ENCODE measurements around the gene RAD18.

DNA sequence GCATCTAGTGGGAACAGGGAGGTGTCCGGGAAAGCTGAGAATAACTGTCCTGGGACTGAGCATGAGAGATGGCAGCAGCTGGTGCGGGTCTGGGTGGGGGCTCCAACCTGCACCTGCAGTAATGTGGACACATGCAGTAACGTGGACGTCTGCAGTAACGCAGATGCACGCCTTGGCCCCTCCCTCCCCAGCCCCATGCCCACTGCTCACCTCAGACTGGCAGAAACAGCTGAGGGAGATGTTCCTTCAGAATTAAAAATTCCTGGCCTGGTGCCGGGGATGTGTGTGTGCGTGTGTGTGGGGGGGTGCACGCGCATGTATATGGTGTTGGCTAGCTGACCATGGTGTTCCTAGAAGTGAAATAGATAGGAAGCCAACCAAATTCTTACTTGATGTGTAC lies 107.2 kb downstream of the RAD18 start:
- TF ChIP-seq SREBF2 (CRISPR knock-in tag; IDR thresholded peaks at IDR 0.05) (no peak), TCF7 (IDR thresholded peaks at IDR 0.05; ENCODE audit: borderline replicate concordance) (no peak), TEAD4 (IDR thresholded peaks at IDR 0.05; ENCODE audit: low read length) (no peak), TEAD4 (CRISPR knock-in tag; IDR thresholded peaks at IDR 0.05; ENCODE audit: borderline replicate concordance) (no peak), TCF15 (CRISPR knock-in tag; IDR thresholded peaks at IDR 0.05) (no peak), ZNF561 (CRISPR knock-in tag; conservative IDR thresholded peaks at IDR 0.05) (no peak), NRF1 (conservative IDR thresholded peaks at IDR 0.05 in 1 of 2, IDR thresholded peaks at IDR 0.05 in 1 of 2) (no peak), THRA (IDR thresholded peaks at IDR 0.05) (no peak), TAF7 (tag; IDR thresholded peaks at IDR 0.05) (no peak), HDAC6 (IDR thresholded peaks at IDR 0.05; ENCODE audit: low read depth, low read length) (no peak), THRAP3 (IDR thresholded peaks at IDR 0.05; ENCODE audit: borderline replicate concordance) (no peak), POLR2AphosphoS5 (IDR thresholded peaks at IDR 0.05; ENCODE audit: control insufficient read depth, insufficient read depth, low read depth, low read length) (no peak), ETV6 (IDR thresholded peaks at IDR 0.05; ENCODE audit: borderline replicate concordance in 1 of 2, low read depth in 2 of 2, low read length in 1 of 2) (no peak), ETV6 (CRISPR knock-in tag; IDR thresholded peaks at IDR 0.05; ENCODE audit: borderline replicate concordance) (no peak)
- TF ChIP-seq, protein P1, sequence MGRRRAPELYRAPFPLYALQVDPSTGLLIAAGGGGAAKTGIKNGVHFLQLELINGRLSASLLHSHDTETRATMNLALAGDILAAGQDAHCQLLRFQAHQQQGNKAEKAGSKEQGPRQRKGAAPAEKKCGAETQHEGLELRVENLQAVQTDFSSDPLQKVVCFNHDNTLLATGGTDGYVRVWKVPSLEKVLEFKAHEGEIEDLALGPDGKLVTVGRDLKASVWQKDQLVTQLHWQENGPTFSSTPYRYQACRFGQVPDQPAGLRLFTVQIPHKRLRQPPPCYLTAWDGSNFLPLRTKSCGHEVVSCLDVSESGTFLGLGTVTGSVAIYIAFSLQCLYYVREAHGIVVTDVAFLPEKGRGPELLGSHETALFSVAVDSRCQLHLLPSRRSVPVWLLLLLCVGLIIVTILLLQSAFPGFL (CRISPR knock-in tag; IDR thresholded peaks at IDR 0.05): no peak
